Thyroid gland (tissue), 4 donors: ENCODE measurements around the gene JMJD1C.

ENCODE experiments used
- CTCF ChIP-seq, 6 experiments: fragments of 200-600 bp in 3 of 6; fragments of 450-650 bp in 3 of 6; sonication (generic) in 3 of 6; IDR thresholded peaks; one replicate each; pipeline ENCODE4 v1.5.1; 2016 to 2019; ENCODE audit warnings: antibody characterized with exemption in 6 of 6, mild to moderate bottlenecking in 2 of 6, inconsistent platforms in 1 of 6, moderate library complexity in 1 of 6
- POLR2A ChIP-seq, 2 donors: fragments of 450-650 bp; IDR thresholded peaks; one replicate each; pipeline ENCODE4 v1.6.1; 2017; ENCODE audit warnings: antibody characterized with exemption in 2 of 2, mild to moderate bottlenecking in 2 of 2, moderate library complexity in 1 of 2

- TF ChIP-seq CTCF (IDR thresholded peaks at IDR 0.05) (no peak), POLR2A (IDR thresholded peaks at IDR 0.05) (no peak)
Observed at GRCh38 chr10:63143987-63144386, 321.8 kb downstream of the JMJD1C start.
